GM23338 (cell line): ENCODE data around the gene HARBI1.

Source experiments
- JUNB ChIP-seq: IDR thresholded peaks from one replicate; pipeline ENCODE4 v1.6.1; 2016; ENCODE audit warnings: antibody characterized with exemption; ENCODE audit not compliant: unreplicated experiment
- NANOG ChIP-seq: IDR thresholded peaks from 2 replicates; pipeline ENCODE4 v1.6.1; 2016; ENCODE audit warnings: antibody characterized with exemption, borderline replicate concordance
- POLR2AphosphoS5 ChIP-seq: IDR thresholded peaks from 2 replicates; pipeline ENCODE4 v1.6.1; 2016; ENCODE audit warnings: antibody characterized with exemption, low read depth
- TF ChIP-seq, protein P1 (sequence below), 2 experiments: fragments of 200-600 bp in 1 of 2; sonication (generic) in 1 of 2; conservative IDR thresholded peaks; 2 replicates each; pipeline versions ENCODE4 v1.5.1 to v1.6.1; 2016 to 2017; ENCODE audit warnings: antibody characterized with exemption in 2 of 2, low read depth in 2 of 2, mild to moderate bottlenecking in 2 of 2, moderate library complexity in 1 of 2
- TF ChIP-seq, protein P2 (sequence below): IDR thresholded peaks from one replicate; pipeline ENCODE4 v1.6.1; 2018; ENCODE audit warnings: antibody characterized with exemption; ENCODE audit not compliant: unreplicated experiment

- TF ChIP-seq, protein P1, sequence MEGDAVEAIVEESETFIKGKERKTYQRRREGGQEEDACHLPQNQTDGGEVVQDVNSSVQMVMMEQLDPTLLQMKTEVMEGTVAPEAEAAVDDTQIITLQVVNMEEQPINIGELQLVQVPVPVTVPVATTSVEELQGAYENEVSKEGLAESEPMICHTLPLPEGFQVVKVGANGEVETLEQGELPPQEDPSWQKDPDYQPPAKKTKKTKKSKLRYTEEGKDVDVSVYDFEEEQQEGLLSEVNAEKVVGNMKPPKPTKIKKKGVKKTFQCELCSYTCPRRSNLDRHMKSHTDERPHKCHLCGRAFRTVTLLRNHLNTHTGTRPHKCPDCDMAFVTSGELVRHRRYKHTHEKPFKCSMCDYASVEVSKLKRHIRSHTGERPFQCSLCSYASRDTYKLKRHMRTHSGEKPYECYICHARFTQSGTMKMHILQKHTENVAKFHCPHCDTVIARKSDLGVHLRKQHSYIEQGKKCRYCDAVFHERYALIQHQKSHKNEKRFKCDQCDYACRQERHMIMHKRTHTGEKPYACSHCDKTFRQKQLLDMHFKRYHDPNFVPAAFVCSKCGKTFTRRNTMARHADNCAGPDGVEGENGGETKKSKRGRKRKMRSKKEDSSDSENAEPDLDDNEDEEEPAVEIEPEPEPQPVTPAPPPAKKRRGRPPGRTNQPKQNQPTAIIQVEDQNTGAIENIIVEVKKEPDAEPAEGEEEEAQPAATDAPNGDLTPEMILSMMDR (conservative IDR thresholded peaks at IDR 0.05; ENCODE audit: low read depth in 2 of 2), result no peak
- no peak for TF ChIP-seq JUNB
- TF ChIP-seq POLR2AphosphoS5, result no peak
- TF ChIP-seq, protein P2, sequence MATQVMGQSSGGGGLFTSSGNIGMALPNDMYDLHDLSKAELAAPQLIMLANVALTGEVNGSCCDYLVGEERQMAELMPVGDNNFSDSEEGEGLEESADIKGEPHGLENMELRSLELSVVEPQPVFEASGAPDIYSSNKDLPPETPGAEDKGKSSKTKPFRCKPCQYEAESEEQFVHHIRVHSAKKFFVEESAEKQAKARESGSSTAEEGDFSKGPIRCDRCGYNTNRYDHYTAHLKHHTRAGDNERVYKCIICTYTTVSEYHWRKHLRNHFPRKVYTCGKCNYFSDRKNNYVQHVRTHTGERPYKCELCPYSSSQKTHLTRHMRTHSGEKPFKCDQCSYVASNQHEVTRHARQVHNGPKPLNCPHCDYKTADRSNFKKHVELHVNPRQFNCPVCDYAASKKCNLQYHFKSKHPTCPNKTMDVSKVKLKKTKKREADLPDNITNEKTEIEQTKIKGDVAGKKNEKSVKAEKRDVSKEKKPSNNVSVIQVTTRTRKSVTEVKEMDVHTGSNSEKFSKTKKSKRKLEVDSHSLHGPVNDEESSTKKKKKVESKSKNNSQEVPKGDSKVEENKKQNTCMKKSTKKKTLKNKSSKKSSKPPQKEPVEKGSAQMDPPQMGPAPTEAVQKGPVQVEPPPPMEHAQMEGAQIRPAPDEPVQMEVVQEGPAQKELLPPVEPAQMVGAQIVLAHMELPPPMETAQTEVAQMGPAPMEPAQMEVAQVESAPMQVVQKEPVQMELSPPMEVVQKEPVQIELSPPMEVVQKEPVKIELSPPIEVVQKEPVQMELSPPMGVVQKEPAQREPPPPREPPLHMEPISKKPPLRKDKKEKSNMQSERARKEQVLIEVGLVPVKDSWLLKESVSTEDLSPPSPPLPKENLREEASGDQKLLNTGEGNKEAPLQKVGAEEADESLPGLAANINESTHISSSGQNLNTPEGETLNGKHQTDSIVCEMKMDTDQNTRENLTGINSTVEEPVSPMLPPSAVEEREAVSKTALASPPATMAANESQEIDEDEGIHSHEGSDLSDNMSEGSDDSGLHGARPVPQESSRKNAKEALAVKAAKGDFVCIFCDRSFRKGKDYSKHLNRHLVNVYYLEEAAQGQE, result no peak
- TF ChIP-seq NANOG, result no peak
These were observed 15.5 kb upstream of the HARBI1 start for GRCh38 chr11:46632502-46632901.
